Activated CD8-positive, alpha-beta memory T cell treated with anti-CD3 and anti-CD28 coated beads for 48 hours (primary cell): ENCODE results near the gene RLIM.

Source experiments
- DNase-seq, 3 experiments: peaks; one replicate each; pipeline ENCODE4 v3.0.0-alpha.2; 2020; ENCODE audit warnings: low read depth in 2 of 3, low spot score in 2 of 3

The RLIM gene

DNA sequence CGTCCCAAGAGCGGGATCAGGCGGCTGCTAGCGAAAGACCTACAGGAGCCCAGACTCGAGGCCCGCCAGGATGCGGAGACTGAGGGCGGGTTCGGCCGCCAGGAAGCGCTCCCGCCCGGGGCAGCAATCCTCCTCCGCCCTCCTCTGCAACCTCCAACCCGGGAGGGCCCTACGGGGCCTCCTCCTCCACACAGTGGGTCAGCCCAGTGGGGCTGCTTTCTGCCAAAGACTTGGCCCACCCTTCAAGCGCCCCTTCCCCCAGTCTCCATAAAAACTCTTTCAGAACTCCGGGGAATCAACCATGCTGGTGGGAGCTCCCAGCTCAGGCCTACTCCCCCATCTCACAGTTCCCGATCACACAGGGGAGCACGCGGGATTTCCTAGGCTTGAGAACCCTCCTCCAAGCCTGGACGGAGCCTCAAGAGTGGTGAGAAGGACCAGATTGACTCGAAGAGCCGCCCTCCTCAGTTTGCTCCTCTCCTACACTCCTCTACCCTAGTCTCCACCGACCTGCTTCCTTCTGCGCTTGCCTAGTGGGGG is 77.5 kb downstream of the RLIM start:
- no peak for DNase-seq

DNA sequence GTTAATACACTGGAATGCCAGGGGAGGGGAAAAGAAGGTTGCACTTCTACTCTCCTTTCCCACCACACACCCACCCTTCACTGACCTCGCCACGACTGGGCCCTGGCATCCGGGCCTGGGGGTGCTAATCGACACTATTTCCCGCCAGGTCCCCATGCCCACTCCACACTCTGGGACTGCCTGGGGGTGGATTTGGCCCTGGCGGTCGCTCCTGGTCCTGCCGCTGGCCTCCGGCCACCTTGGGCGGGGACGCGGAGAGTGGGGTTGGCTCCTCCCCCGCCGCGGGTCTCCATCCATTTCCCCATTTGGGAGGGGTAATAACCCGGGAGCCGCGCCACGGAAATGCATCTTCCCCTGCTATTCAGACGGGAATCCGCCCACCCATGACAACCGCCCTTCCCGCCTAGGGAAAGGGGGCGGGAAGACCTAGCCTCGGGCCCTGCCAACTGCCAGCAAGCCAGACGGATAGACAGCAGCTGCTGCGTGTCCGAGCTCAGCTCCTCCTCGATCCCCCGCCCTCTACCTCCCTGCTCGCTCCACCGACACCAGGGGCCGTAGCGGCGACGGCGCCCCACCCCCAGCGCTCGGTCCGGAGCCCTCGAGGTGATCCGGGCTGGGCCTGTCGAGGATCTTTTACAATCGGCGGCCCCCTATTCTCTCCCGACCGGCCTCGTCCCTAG is 78.1 kb downstream of the RLIM start:
- no peak for DNase-seq

DNA sequence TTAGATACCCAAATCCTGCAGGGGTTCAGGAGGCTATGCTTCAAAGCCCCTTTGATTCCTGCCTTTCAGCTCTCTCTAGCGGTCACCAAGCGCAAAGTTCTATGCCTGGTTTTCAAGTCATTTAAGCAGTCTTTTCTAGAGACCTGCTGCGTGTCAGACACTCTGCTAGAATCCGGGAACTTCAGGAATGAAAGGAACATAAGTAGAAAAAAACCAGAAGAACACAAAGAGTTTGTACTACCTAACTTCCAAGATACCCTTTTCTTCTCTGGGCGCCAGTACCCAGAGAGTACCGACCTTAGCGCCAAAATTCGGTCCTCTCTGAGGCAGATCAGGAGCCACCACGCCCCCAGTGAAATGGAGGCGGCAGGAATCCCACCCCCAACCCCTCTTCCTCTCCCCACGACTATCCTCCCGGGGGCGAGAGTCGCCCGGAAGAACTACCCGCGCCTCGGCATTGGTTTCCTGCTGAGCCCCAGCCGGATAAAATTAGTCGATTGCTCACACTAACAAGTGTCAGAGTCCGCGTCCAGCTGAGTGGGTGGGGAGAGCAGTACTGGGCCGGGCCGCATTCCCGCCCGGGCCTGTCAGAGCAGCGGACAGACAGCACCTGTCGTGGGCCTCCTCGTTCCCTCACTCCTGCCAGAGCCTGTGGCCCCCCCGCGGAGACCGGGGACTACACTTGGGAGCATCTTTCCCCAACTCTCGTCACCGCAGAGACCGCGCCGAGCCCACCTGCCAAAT is 78.8 kb downstream of the RLIM start:
- DNase-seq, result no peak
